GM19099 (cell line): ENCODE measurements around the gene SPNS2.

Source experiments
- POLR2A ChIP-seq: IDR thresholded peaks from 3 replicates; pipeline ENCODE4 v1.6.1; 2011; ENCODE audit warnings: low read depth; ENCODE audit not compliant: insufficient read length; ENCODE audit errors: extremely low read depth

The SPNS2 gene

DNA sequence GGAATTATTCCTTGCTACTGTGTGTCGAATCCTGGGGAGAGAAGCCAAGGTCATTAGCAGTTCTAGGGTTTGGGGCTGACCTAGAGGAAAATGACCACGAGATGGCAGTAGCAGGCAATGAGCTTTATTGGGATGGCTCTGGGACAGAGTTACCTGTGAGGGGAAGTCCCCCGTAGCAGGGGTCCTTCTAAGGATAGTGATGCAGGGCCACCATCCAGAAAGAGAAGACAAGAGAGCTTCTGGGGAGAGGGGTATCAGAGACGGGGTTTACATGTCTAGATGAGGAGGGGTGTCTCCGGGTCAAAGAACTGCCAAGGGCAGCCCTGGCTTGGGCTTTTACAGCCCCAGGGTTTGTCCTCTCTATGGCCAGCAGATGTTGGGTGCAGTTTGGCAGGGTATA is 68.1 kb downstream of the SPNS2 start:
- TF ChIP-seq POLR2A, result no peak

DNA sequence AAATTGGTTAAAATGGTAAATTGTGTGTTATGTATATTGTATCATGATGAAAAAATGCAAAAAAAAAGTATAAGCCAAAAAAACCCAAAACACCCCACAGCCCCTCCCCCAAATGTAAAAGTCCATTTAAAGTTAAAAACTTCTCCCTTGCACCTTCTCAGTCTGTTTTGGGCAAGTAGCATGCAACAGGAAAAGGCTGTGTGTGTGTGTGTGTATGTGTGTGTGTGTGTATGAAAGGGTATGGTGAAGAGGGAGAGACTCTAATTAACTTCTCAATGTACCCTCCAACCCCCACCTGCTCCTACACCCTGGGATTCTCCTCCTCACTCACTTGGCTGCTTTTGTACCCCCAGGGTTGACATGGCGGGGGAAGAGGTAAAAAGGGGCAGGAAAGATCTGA is 70.9 kb downstream of the SPNS2 start:
- TF ChIP-seq POLR2A, result no peak

DNA sequence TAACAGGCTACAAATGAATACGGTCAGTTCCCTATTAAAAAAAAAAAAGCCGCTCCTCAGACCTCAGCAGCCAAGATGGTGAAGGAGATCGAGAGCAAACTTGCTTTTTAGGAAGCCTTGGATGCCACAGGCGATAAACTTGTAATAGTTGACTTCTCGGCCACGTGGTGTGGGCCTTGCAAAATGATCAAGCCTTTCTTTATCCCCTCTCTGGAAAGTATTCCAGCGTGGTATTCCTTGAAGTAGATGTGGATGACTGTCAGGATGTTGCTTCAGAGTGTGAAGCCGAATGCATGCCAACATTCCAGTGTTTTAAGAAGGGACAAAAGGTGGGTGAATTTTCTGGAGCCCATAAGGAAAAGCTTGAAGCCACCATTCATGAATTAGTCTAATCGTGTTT is 73.5 kb downstream of the SPNS2 start:
- TF ChIP-seq POLR2A, result no peak

DNA sequence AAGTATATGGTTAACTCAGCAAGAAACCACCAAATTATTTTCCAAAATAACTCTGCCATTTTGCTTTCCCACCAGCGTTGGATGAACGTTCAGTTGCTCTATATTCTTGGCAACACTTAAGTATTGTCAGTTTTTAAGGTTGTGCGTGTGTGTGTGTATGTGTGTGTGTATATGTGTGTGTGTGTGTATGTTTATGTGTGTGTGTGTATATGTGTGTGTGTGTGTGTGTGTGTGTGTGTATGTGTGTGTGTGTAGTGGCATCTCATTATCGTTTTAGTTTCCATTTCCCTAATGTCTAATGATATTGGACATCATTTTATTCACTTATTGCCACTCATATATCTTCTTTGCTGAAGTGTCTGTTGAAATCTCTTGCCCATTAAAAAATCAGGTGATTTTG is 74.4 kb downstream of the SPNS2 start:
- no peak for TF ChIP-seq POLR2A

DNA sequence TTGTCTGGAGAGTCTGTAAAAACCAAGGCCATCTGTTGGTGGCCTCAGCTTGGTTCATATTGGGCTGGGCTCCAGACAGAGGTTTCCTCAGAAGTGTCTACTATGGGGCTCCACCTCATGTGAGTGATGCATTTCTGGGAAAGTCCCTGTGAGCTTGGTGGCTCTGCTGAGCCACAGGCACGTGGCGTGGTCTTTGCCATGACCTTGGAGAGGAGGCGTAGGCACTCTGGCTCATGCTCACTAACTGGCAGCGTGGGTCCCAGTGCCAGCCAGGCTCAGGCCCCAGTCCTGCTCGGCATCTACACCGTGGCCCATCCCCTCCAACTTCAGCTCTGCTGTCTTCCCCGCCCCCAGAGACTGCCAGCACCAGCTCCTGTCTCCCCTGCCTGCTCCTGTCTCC is 75.0 kb downstream of the SPNS2 start:
- no peak for TF ChIP-seq POLR2A

DNA sequence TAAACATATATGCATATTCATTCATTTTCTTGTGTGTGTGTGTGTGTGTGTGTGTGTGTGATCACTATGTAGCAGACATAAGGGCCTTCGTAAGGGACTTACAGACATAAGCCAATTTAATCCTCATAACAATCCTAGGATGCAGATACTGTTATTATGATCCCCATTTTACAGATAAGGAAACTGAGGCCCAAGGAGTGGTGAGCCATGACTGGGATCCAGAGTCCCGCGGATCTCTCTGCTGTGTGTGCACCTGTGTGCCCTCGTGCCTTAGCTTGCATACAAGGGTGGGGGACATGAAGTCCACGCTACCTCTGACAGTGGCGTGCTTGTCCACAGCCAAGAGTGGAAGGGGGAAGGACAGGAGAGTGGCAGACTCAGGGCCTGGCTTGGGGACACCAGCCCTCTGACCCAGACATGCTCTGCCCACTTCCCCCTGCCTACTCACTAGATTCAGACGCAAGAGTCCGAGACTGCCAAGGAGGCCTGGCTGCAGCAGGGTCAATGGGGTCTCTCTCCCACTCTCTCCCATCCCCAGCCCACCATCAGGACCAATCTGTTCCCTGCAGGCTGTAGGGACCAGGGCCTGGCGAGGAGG is 75.9 kb downstream of the SPNS2 start:
- no peak for TF ChIP-seq POLR2A

DNA sequence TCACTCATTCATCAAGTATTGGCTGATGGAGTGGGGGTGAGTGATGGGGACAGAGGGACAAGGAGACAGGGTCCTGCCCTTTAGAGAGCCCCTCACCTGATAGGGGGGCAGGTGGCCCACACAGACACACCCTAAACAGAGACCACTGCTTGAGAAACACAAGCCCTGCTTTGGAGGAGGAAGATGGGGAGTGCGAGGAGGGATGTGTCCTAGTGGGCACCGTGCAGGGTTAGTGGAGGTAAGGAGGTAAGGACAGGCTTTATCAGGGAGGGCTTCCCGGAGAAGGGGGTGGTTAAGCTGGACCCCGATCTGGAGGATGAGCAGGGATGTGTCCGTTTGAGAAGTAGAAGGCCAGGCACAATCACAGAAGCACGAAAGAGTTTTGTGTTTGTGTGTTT is 77.5 kb downstream of the SPNS2 start:
- TF ChIP-seq POLR2A, result no peak

DNA sequence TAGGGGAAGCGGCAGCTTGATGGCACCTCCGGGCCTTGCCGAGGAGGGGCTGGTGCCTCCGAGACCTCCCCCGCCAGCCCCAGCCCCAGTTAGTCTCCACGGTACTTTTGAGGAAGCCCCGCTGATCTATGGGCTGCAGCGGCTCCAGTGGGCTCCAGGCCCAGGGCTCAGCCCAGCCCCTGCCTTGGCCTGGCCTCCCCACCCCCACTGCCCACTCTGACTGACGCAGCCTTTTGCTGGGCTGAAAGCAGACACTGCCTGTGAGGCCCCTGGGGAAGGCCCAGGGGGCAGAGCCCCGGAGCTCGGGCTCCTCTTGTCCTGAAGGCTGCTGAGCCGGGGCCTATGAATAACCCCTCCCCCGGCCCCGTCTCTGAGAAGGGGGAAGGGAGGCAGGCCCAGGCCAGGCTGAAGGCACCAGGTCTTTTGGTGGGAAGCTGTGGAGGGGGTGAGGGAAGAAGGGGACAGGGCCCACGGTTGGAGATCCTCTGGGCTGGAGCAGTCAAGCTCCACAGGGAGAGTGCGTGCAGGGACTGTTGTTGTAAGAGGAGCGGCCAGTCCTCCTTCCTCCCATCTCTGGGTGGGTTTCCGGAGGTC is 78.1 kb downstream of the SPNS2 start:
- TF ChIP-seq POLR2A, result no peak

DNA sequence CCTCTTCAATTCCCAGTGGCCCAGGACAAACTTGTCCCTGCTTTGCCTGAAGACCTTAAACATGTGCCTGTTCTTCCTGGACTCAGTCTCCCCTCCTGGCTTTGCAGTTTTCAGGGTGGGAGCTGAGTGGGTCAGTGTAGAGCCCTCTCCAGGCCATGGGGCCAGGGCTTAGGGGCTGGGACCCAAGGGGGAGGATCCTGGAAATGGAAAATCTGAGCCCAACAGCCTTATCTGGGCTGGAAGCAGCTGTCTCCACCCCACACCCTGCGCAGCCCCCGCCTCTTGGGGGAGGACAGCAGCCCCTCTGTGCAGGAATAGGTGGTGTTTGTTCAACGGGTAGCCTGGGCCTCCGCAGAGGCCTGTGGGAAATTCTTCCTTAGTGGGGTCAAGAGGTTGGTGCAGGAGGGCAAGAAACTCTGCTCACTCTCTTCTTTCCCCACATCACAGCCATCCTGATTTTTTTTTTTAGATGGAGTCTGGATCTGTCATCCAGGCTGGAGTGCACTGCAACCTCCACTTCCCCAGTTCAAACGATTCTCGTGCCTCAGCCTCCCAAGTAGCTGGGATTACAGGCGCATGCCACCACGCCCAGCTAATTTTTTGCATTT is 78.8 kb downstream of the SPNS2 start:
- TF ChIP-seq POLR2A, result no peak

DNA sequence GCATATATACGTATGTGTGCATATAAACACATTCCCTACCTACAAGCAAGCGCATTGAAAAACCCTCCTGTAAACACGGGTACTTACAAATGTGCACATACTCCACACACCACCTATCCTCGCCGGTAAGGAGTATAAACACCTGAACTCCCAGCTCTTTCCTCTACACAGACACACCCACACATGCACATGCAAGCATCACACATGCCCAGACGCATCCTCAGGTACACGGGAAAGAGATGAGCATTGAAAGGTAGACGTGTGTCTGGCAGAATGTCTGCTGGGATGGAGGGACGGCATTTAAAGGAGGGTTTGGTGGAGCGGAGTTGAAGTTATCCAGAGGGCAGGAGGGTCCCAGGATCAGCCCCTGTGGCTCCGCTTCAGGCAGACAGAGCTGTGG is 81.0 kb downstream of the SPNS2 start:
- no peak for TF ChIP-seq POLR2A

DNA sequence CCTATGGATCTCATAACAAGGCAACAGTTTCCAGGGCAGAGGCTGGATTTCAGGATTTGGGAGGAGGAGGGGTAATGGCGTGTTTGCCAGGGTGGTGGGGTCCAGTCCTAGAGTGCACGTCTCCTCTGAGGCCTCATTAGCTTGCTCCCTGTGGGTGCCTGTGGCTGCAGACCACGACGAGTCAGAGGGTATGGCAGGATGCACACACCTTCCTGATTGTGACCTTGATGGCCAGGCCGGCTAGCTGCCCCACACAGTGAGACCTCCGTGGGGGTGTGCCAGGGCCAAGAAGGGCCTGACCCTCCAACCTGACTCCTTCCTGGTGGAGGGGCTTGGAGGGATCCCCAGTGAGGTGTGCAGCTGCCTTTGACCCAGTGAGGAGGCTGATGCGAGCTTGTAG is 81.6 kb downstream of the SPNS2 start:
- TF ChIP-seq POLR2A, result no peak

DNA sequence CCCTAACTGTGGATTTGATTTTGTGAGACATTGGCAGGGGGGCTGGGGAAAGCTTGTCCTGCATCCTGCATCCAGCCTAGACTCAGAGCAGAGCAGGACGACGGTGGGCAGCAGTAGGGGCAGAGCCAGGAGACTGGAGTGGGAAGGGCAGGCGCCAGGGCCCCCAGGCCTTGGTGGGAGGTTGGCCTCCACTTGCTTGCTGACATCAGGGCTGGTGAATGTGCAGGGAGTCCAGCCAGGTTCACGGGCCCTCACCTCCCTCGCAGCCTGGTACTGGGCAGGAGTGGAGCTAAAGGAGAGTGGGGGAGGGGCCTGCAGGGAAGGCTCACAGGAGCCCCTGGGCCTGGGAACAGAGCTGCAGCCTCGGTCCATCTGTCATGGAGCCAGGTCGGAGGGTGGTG is 83.4 kb downstream of the SPNS2 start:
- no peak for TF ChIP-seq POLR2A

DNA sequence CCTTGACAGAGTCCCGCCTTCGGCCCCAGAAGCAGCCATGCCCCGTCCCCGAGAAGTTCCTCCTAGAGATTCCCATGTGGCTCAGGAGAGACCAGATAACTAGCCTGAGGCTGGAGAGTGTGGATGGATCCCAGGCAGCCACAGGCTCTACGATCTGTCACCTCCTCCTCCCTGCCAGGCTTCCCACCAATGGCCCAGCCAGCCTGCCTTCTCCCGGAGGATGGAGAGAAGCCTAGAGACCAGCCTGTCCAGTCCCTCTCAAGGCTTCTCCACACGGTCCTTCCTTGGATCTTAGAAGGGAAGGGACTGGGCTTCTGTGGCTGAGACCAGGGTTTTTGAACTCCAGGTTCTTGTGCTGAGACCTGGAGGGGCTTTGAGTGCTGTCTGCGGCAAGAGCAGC is 84.0 kb downstream of the SPNS2 start:
- no peak for TF ChIP-seq POLR2A

DNA sequence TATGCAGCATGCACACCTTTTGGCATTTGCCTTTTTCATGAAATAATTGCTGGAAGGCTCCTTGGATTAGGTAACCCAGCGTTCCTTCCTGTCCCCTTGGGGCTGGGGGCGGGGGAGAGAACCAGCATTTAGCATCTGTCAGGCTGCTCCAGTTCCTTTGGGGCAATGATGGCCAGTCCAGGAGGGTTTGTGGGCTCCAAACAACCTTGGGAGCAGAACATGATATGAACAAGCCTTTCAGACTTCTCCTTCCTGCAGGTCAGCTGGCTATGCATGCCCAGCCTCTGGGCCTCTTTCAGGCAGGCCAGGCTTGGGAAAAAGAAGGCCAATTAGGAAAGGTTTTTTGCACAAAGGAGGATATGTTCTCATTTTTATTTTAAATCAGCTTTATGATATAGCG is 84.5 kb downstream of the SPNS2 start:
- TF ChIP-seq POLR2A, result no peak

DNA sequence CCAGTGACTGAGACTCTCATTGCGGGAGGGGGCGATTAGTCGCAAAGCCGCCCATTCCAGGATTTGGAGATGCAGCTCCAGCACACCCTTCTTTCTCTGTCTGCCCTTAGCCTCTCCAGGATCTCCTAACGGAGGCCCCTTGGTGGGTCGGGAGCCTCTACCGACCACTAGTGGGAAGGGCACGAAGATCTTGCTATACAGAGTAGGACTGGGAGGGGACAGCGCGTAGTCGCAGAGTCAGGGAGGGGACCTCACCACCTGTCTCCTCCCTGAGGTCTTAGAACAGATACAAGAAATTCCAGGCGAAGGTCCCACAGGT is 85.1 kb downstream of the SPNS2 start:
- no peak for TF ChIP-seq POLR2A

DNA sequence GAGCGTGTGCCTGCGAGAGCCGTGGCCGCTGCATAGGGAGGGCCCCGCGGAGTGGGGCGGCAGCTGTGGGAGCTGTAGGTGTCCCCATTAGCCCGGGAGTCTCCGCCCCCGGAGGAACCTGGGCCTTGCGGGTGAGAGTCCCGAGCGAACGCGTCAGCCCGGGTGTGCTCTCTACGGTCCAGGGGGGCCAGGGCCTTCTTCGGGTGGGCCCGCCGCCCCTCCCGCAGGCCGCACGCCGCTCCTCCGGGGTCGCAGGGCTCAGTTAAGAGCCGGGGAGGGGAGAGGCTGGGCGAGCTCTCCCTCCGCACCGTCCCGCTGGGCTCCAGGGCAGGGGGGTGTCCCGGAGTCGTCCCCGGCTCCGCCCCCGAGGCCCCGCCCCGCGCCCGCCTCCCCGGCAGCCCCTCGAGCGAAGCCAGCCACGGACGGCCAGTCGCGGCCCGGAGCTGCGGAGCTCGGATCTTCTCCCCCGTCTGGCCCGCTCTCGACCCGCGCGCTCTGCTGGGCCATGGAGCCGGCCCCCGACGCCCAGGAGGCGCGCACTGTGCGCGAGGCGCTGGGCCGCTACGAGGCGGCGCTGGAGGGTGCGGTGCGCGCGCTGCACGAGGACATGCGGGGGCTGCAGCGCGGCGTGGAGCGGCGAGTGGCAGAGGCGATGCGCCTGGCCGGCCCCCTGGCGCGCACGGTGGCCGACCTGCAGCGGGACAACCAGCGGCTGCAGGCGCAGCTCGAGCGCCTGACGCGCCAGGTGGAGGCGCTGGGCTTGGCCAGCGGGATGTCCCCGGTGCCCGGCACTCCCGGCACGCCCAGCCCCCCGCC is 85.6 kb downstream of the SPNS2 start, which contains the start of gene SMTNL2:
Gene SMTNL2 (plus strand): TSS at position 429 of the 816 bp plus-strand sequence. CDS start 77 bp downstream, at position 506.
- no peak for TF ChIP-seq POLR2A
